Keratinocyte (primary cell): ENCODE data around the gene HERC2. TPM values are rescaled to one million over a fixed set of nuclear protein-coding genes. Genes with fewer than 3 reads are reported as not detected.

Experiments used
- DNase-seq: peaks from one replicate; pipeline ENCODE4 v3.0.0-alpha.2; 2011; ENCODE audit warnings: low read depth, missing footprints, low spot score
- FAIRE-seq: peaks from 2 replicates; lab custom pipeline; 2011; peaks lifted over from hg19 to GRCh38; lab: Jason Lieb, UNC
- H2AFZ ChIP-seq: 2 replicates; pipeline ENCODE4 v1.6.0; 2012; ENCODE audit warnings: low read length, control low read depth, inconsistent platforms; ENCODE audit not compliant: control insufficient read depth
- H3K27ac ChIP-seq: 2 replicates; pipeline ENCODE4 v1.5.1; 2011; ENCODE audit warnings: low read length; ENCODE audit not compliant: control insufficient read depth, insufficient read depth
- H3K27me3 ChIP-seq: 3 replicates; pipeline ENCODE4 v1.6.0; 2011; ENCODE audit warnings: low read length; ENCODE audit not compliant: control insufficient read depth, insufficient read depth; ENCODE audit errors: extremely low read depth
- H3K36me3 ChIP-seq, 2 experiments: 2 replicates in 1 of 2; 3 replicates in 1 of 2; pipeline ENCODE4 v1.5.1; 2011; ENCODE audit warnings: low read length in 2 of 2, mild to moderate bottlenecking in 1 of 2; ENCODE audit not compliant: control insufficient read depth in 2 of 2, insufficient read depth in 2 of 2; ENCODE audit errors: extremely low read depth in 1 of 2
- H3K4me1 ChIP-seq: 3 replicates; pipeline ENCODE4 v1.5.1; 2011; ENCODE audit warnings: low read length; ENCODE audit not compliant: control insufficient read depth, insufficient read depth; ENCODE audit errors: extremely low read depth
- H3K4me2 ChIP-seq: 3 replicates; pipeline ENCODE4 v1.6.0; 2011; ENCODE audit warnings: low read depth, low read length; ENCODE audit not compliant: control insufficient read depth, insufficient read depth; ENCODE audit errors: extremely low read depth
- H3K4me3 ChIP-seq, 3 experiments: fragments of 200-600 bp in 1 of 3; sonication (generic) in 1 of 3; 2 replicates in 2 of 3; 3 replicates in 1 of 3; pipeline ENCODE4 v1.5.1; 2011 to 2016; ENCODE audit warnings: low read length in 3 of 3, mild to moderate bottlenecking in 3 of 3, control low read depth in 2 of 3, inconsistent platforms in 1 of 3, low read depth in 1 of 3, mixed read lengths in 1 of 3, mixed run types in 1 of 3, moderate library complexity in 1 of 3; ENCODE audit not compliant: control insufficient read depth in 2 of 3, insufficient read depth in 2 of 3; ENCODE audit errors: extremely low read depth in 1 of 3
- H3K79me2 ChIP-seq: 2 replicates; pipeline ENCODE4 v1.6.0; 2012; ENCODE audit warnings: low read length; ENCODE audit not compliant: control insufficient read depth, insufficient read depth
- H3K9ac ChIP-seq: 3 replicates; pipeline ENCODE4 v1.6.0; 2011; ENCODE audit warnings: low read length; ENCODE audit not compliant: control insufficient read depth, insufficient read depth; ENCODE audit errors: extremely low read depth
- H3K9me1 ChIP-seq: 3 replicates; pipeline ENCODE4 v1.6.0; 2011; ENCODE audit warnings: low read length; ENCODE audit not compliant: control insufficient read depth, insufficient read depth; ENCODE audit errors: extremely low read depth
- H3K9me3 ChIP-seq: 2 replicates; pipeline ENCODE4 v1.5.1; 2012; ENCODE audit warnings: low read depth, low read length; ENCODE audit not compliant: control insufficient read depth
- H4K20me1 ChIP-seq: 3 replicates; pipeline ENCODE4 v1.6.0; 2011; ENCODE audit warnings: low read length; ENCODE audit not compliant: control insufficient read depth, insufficient read depth; ENCODE audit errors: extremely low read depth
- CTCF ChIP-seq, 3 experiments: IDR thresholded peaks in 1 of 3; conservative IDR thresholded peaks in 1 of 3; optimal IDR thresholded peaks in 1 of 3; 2 replicates in 2 of 3; 3 replicates in 1 of 3; pipeline versions ENCODE3 to v1.5.1; 2011; ENCODE audit warnings: low read length in 3 of 3, mild to moderate bottlenecking in 3 of 3, moderate library complexity in 2 of 3, control low read depth in 1 of 3, inconsistent platforms in 1 of 3; ENCODE audit not compliant: insufficient read depth in 2 of 3; ENCODE audit errors: extremely low read depth in 1 of 3
- EZH2 ChIP-seq: IDR thresholded peaks from one replicate; pipeline ENCODE4 v1.6.1; 2012; ENCODE audit warnings: inconsistent platforms, mild to moderate bottlenecking, low read length, moderate library complexity
- dilution Hi-C: fragments of 300-500 bp; cut with MboI; formaldehyde crosslinking; loops from one replicate; pipeline ENCODE4 v1.7.0; 2020; ENCODE audit warnings: low sequenced_read_pairs; ENCODE audit not compliant: extremely low pct_ligation_motif_present
- polyA plus RNA-seq, 5 experiments: library from polyadenylated mRNA; depleted of rRNA in 3 of 5; stranded (reverse) in 3 of 5; stranded (forward) in 1 of 5; unstranded in 1 of 5; fragments of >200 nt; gene quantifications; 1 replicate in 1 of 5; 2 replicates in 3 of 5; 3 replicates in 1 of 5; pipeline versions ENCODE4 v1.2.1 to v1.2.3, GENCODE V29; 2011 to 2012; ENCODE audit warnings: missing spikeins in 2 of 5, low read depth in 1 of 5, low replicate concordance in 1 of 5

HERC2 gene
- polyA plus RNA-seq, 1 donor (not counting 4 experiments of a cell fraction or from before 2014, with no cell fraction given), result 12.4 TPM

- dilution Hi-C loops, result no loop called here
- Histone ChIP-seq H3K4me2 (peak overlapping the region; percentile 37), H3K9me1 (no peaks in the 10 kb centered on the region), H3K4me3 (no peak overlapping the region), H2AFZ (peak overlapping the region; percentile 12), H4K20me1 (peaks cover 3% of the 10 kb centered on the region), H3K36me3 (no peaks in the 10 kb centered on the region), H3K9ac (no peak overlapping the region), H3K4me1 (peaks cover 9% of the 10 kb centered on the region), H3K27me3 (peaks cover 62% of the 10 kb centered on the region), H3K79me2 (no peaks in the 10 kb centered on the region), H3K27ac (no peak overlapping the region), H3K9me3 (no peaks in the 10 kb centered on the region)
- TF ChIP-seq EZH2, result peak; percentile 46
- TF ChIP-seq CTCF (optimal IDR thresholded peaks at IDR 0.05 in 1 of 3, IDR thresholded peaks at IDR 0.05 in 1 of 3, conservative IDR thresholded peaks at IDR 0.05 in 1 of 3; ENCODE audit: extremely low read depth in 1 of 3, insufficient read depth in 2 of 3, low read length in 3 of 3), result no peak
- FAIRE-seq (no peak), DNase-seq (no peak)
Observed at GRCh38 chr15:28094732-28095521, 227.1 kb downstream of the HERC2 start.

- Histone ChIP-seq H3K27ac (no peak overlapping the region), H3K9me3 (no peaks in the 10 kb centered on the region), H3K4me1 (peaks cover 9% of the 10 kb centered on the region), H3K79me2 (no peaks in the 10 kb centered on the region), H3K27me3 (peaks cover 54% of the 10 kb centered on the region), H3K4me3 (no peak overlapping the region), H3K36me3 (no peaks in the 10 kb centered on the region), H3K9me1 (no peaks in the 10 kb centered on the region), H4K20me1 (peaks cover 3% of the 10 kb centered on the region), H3K9ac (no peak overlapping the region), H3K4me2 (no peak overlapping the region), H2AFZ (no peak overlapping the region)
- TF ChIP-seq EZH2 (no peak), CTCF (optimal IDR thresholded peaks at IDR 0.05 in 1 of 3, IDR thresholded peaks at IDR 0.05 in 1 of 3, conservative IDR thresholded peaks at IDR 0.05 in 1 of 3; ENCODE audit: extremely low read depth in 1 of 3, insufficient read depth in 2 of 3, low read length in 3 of 3) (no peak)
- dilution Hi-C loops, result no loop called here
- DNase-seq (no peak), FAIRE-seq (no peak)
Observed at GRCh38 chr15:28093752-28094535, 228.0 kb downstream of the HERC2 start.
